Stimulated activated CD8-positive, alpha-beta memory T cell treated with anti-CD3 and anti-CD28 coated beads, Interleukin-7, amount 100 ng/mL, for 4 hours (primary cell): Measurements from ENCODE around the gene ERRFI1.
"Not testable (repeated sequence)": the region's sequence is repeated elsewhere in the genome, so short reads cannot be mapped to it uniquely, and the experiment has no call there.

Source experiments
- DNase-seq, 2 donors: peaks; one replicate each; pipeline ENCODE4 v3.0.0-alpha.2; 2020; ENCODE audit warnings: low read depth in 2 of 2

The ERRFI1 gene

DNA sequence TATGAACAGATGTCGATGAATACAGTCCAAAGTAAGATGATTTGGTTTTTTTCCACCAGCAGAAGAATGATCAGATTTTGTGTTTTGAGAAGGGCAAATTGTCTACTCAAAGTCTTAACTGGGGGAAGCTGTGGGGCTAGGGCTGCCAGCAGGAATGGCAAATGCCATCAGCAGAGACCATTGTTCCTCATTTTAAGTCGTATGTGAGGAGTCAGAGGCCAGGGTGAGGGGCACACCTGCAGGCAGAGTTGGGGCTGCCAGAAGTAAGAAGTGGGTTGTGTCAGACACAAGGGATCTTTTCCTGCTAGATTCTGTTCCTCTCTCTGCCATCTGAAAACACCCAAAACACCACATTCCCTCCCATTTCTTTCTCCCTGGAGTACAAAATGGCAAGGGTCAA is 55.9 kb downstream of the ERRFI1 start:
- no peak for DNase-seq

DNA sequence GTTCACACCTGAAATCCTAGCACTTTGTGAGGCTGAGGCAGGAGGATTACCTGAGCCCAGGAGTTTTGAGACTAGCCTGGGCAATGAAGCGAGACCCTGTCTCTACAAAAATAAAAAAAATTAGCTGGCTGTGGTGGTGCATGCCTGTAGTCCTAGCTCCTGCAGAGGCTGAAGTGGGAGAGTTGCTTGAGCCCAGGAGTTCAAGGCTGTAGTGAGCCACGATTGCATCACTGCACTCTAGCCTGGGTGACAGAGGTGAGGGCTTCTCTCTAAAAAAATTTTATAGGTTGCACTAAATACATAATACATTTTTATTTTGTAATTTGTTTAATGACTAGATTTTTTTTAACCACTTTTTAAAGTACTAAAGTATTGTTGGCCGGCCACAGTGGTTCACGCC is 58.5 kb downstream of the ERRFI1 start:
- no peak for DNase-seq

DNA sequence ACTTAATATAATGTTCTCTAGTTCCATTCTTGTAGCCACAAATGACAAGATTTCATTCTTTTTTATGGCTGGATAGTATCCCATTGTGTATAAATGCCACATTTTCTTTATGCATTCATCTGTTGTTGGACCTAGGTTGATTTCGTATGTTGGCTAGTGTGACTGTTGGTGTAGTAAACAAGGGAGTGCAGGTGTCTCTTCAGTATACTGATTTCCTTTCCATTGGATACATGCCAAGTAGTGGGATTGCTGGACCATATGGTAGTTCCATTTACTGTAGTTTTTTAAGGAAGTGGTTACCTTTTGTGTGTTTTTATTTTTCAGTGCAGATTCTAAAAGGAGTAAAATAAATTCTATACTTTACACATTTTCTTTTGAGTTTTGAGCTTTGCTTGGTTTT is 58.9 kb downstream of the ERRFI1 start:
- no peak for DNase-seq

DNA sequence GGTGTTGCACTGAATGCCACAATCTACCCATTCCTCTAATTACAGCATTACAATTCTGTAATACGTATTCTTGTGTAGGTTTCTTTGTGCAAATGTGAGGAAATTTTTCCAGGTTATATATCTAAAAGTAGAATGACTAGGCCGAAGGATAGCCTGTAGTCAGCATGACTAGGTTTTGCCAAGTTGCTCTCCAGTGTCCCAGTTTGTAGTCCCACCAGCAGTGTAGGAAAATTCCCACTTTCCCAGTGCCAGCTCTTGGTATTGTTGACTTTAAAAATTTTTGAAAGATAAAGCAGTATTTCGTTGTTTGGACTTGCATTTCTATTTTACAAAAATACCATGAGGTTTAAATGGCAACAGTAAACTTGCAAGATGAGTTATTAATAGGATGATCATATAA is 61.6 kb downstream of the ERRFI1 start:
- no peak for DNase-seq

DNA sequence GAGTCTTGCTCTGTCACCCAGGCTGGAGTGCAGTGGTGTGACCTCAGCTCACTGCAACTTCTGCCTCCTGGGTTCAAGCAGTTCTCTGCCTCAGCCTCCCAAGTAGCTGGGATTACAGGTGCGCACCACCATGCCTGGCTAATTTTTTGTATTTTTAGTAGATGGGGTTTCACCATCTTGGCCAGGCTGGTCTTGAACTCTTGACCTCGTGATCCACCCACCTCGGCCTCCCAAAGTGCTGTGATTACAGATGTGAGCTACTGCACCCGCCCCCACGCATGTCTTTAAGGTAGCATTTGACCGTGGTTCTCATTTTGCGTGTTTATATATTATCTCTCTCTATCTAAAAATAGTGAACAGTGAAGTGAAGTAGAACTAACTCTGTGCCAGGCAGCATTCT is 62.3 kb downstream of the ERRFI1 start:
- DNase-seq, result not testable (repeated sequence)

DNA sequence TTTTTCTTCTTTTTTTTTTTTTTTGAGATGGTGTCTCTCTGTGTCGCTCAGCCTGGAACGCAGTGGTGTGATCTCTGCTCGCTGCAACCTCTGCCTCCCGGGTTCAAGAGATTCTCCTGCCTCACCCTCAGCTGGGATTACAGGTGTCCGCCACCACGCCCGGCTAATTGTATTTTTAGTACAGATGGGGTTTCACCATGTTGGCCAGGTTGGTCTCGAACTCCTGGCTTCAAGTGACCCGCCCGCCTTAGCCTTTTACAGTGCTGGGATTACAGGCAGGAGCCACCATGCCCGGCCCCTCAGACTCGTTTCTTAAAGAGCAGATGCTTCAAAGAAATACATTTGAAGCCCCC is 62.8 kb downstream of the ERRFI1 start:
- DNase-seq, result not testable (repeated sequence)

DNA sequence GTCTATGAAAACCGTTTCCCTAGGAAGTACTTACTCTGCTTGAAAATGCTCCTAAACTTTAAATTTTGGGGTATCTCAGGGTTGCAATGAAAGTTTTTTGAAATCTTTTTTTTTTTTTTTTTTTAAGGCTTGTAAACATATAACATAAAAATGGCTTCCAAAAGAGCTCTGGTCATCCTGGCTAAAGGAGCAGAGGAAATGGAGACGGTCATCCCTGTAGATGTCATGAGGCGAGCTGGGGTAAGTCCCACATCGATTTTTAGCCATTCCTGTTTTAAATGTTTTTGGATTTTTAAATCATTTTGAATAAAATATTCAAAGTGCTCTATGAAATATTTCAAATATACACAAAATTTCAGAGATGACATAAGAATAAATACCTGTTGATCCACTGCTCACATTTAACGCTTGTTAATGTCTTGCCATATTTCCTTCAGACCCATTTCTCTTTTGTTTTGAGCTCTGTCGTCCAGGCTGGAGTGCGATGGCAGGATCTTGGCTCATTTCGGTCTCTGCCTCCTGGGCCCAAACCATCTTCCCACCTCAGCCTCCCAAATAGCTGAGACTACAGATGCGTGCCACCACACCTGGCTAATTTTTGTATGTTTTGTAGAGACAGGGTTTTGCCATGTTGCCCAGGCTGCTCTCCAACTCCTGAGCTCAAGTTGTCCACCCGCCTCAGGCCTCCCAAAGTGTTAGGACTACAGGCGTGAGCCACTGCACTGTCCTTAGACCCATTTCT is 63.3 kb downstream of the ERRFI1 start:
- DNase-seq, result no peak

DNA sequence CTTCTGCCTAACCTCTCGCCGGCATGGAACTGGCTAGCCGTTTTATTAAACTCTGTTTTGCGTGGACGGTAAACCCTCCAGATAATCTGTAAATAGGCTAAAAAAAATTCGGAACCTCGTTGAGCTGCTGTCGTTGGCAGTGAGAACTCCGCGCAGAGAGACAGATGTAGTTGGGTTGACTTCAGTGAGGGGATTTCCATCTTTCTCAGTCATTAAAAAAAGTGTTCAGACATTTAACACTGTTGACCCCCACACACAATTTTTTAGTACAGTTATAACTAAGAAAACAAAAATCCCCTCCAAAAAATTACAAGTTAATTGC is 64.1 kb downstream of the ERRFI1 start:
- peak in 1 of 2 donors; percentile 31 for DNase-seq
